Small intestine (tissue), 7 donors: ENCODE measurements around the gene RSF1. TPM values are rescaled to one million over a fixed set of nuclear protein-coding genes. Genes with fewer than 3 reads are reported as not detected.
"Not testable (repeated sequence)": the region's sequence is repeated elsewhere in the genome, so short reads cannot be mapped to it uniquely, and the experiment has no call there.

Experiments used
- DNase-seq, 2 donors: peaks; one replicate each; pipeline versions ENCODE4 v3.0.0 to v3.0.0-alpha.2; 2013
- FAIRE-seq: peaks from 2 replicates; lab custom pipeline; 2012; peaks lifted over from hg19 to GRCh38; lab: Jason Lieb, UNC
- H3K27ac ChIP-seq, 3 donors: one replicate each; pipeline ENCODE4 v1.5.1; 2013; ENCODE audit warnings: low read length in 2 of 3, mild to moderate bottlenecking in 2 of 3, control low read depth in 1 of 3, inconsistent platforms in 1 of 3, low read depth in 1 of 3, moderate library complexity in 1 of 3
- H3K27me3 ChIP-seq, 3 donors: one replicate each; pipeline ENCODE4 v1.6.1; 2013; ENCODE audit warnings: low read length in 3 of 3, inconsistent platforms in 1 of 3; ENCODE audit not compliant: control insufficient read depth in 3 of 3, insufficient read depth in 3 of 3
- H3K36me3 ChIP-seq, 3 donors: one replicate each; pipeline ENCODE4 v1.6.1; 2013; ENCODE audit warnings: low read length in 3 of 3, inconsistent platforms in 1 of 3, low read depth in 1 of 3, mild to moderate bottlenecking in 1 of 3, moderate library complexity in 1 of 3; ENCODE audit not compliant: control insufficient read depth in 3 of 3, insufficient read depth in 2 of 3
- H3K4me1 ChIP-seq, 3 donors: one replicate each; pipeline ENCODE4 v1.6.1; 2013; ENCODE audit warnings: low read length in 2 of 3, inconsistent platforms in 1 of 3, low read depth in 1 of 3, mild to moderate bottlenecking in 1 of 3, moderate library complexity in 1 of 3; ENCODE audit not compliant: control insufficient read depth in 3 of 3, insufficient read depth in 2 of 3
- H3K4me3 ChIP-seq, 3 donors: one replicate each; pipeline ENCODE4 v1.5.1; 2013; ENCODE audit warnings: low read length in 3 of 3, control low read depth in 1 of 3, inconsistent platforms in 1 of 3, low read depth in 1 of 3, mild to moderate bottlenecking in 1 of 3, moderate library complexity in 1 of 3
- H3K9me3 ChIP-seq, 2 donors: one replicate each; pipeline ENCODE4 v1.6.1; 2013; ENCODE audit warnings: low read depth in 1 of 2, low read length in 1 of 2; ENCODE audit not compliant: control insufficient read depth in 2 of 2, insufficient read depth in 1 of 2
- WGBS, 3 donors: extraction: QIAGEN DNeasy Blood & Tissue Kit; methylation state at CpG; one replicate each; pipeline ENCODE4 v1.1.7; 2013; 5-methylcytosine and 5-hydroxymethylcytosine counted together
- polyA plus RNA-seq, 4 donors: library from polyadenylated mRNA; stranded (reverse) in 3 of 4; unstranded in 1 of 4; fragments of 200-250 nt in 3 of 4; fragments of 120-200 nt in 1 of 4; gene quantifications; one replicate each; pipeline versions ENCODE4 v1.2.1 to v1.2.3, GENCODE V29; 2013
- donor health status: healthy with polysubstance abuse.
- donor health status: control.
- donor health status: control.
- donor health status: Bipolar disorder and iron deficiency.
- donor health status: healthy.

Gene RSF1
- polyA plus RNA-seq, 4 donors: 9.8 to 28.5 (median 12.1) TPM

GRCh38 chr11:77642228-77642627 lies 178.3 kb downstream of the RSF1 start:
- Histone ChIP-seq H3K27ac (no peak overlapping the region), H3K4me1 (peaks cover 0 to 2% (median 0%) of the 10 kb centered on the region in 3 donors), H3K36me3 (no peaks in the 10 kb centered on the region), H3K9me3 (peaks cover 0 to 15% of the 10 kb centered on the region in 2 donors), H3K27me3 (no peaks in the 10 kb centered on the region), H3K4me3 (no peak overlapping the region)
- no peak for FAIRE-seq
- 79 to 85% (median 80%) methylated on average over 2 of the region's 2 CpGs for WGBS, 3 donors
- peak in 1 of 2 donors; percentile 13 for DNase-seq

- H3K4me3 ChIP-seq: peak within 1 kb of the TSS; percentile 76 to 91 (median 88)
- WGBS, 3 donors: 1% methylated on average over 39 to 41 of the region's 41 CpGs
- H3K36me3 ChIP-seq: peaks cover 0 to 7% (median 0%) of the 10 kb centered on the region in 3 donors
- peaks cover 0 to 15% of the 10 kb centered on the region in 2 donors for H3K9me3 ChIP-seq
- FAIRE-seq (no peak), DNase-seq (peak; percentile 90 to 93)
- peaks cover 3 to 8% (median 3%) of the 10 kb centered on the region in 3 donors for H3K4me1 ChIP-seq
- H3K27ac ChIP-seq: peak within 1 kb of the TSS; percentile 69 to 93 (median 80)
- H3K27me3 ChIP-seq: no peaks in the 10 kb centered on the region
Measured at GRCh38 chr11:77637345-77638165, 183.0 kb downstream of the RSF1 start, which contains the start of gene CLNS1A. Gene CLNS1A (minus strand): TSS chr11:77637794. CDS start chr11:77637714, 80 bp downstream.

- Histone ChIP-seq H3K27me3 (no peaks in the 10 kb centered on the region), H3K4me3 (peak overlapping the region; percentile 76 to 91 (median 88)), H3K9me3 (peaks cover 0 to 15% of the 10 kb centered on the region in 2 donors), H3K36me3 (peaks cover 0 to 8% (median under 1%) of the 10 kb centered on the region in 3 donors), H3K27ac (peak overlapping the region in 1 of 3 donors; percentile 80), H3K4me1 (peaks cover 3 to 8% (median 3%) of the 10 kb centered on the region in 3 donors)
- no peak for FAIRE-seq
- DNase-seq: peak in 1 of 2 donors; percentile 18
- 1 to 2% (median 1%) methylated on average over 14 of the region's 14 CpGs for WGBS, 3 donors
Measured at GRCh38 chr11:77636731-77637344, 183.7 kb downstream of the RSF1 start.

- H3K4me3 ChIP-seq, H3K27me3 ChIP-seq, H3K27ac ChIP-seq, H3K9me3 ChIP-seq, H3K4me1 ChIP-seq, FAIRE-seq, DNase-seq: not testable (repeated sequence)
- WGBS, 3 donors: 87 to 93% (median 91%) methylated on average over 5 of the region's 5 CpGs
- H3K36me3 ChIP-seq: peaks cover 0 to 13% (median 2%) of the 10 kb centered on the region in 3 donors
Measured at GRCh38 chr11:77633926-77634325, 186.6 kb downstream of the RSF1 start.

- no peak for DNase-seq
- Histone ChIP-seq H3K4me3 (no peak overlapping the region), H3K9me3 (no peaks in the 10 kb centered on the region), H3K36me3 (peaks cover 0 to 30% (median 5%) of the 10 kb centered on the region in 3 donors), H3K4me1 (peaks cover 0 to 3% (median 0%) of the 10 kb centered on the region in 3 donors), H3K27me3 (no peaks in the 10 kb centered on the region), H3K27ac (no peak overlapping the region)
- no peak for FAIRE-seq
- 77 to 81% (median 79%) methylated on average over 4 of the region's 4 CpGs for WGBS, 3 donors
Measured at GRCh38 chr11:77630157-77630710, 190.3 kb downstream of the RSF1 start.

GRCh38 chr11:77619576-77620198 lies 200.8 kb downstream of the RSF1 start:
- H3K36me3 ChIP-seq: peaks cover 6 to 34% (median 15%) of the 10 kb centered on the region in 3 donors
- FAIRE-seq: no peak
- DNase-seq: peak; percentile 69 to 70
- H3K27ac ChIP-seq: no peak overlapping the region
- no peaks in the 10 kb centered on the region for H3K4me1 ChIP-seq
- WGBS, 3 donors: 84 to 88% (median 85%) methylated on average over 3 of the region's 3 CpGs
- H3K27me3 ChIP-seq: no peaks in the 10 kb centered on the region
- no peak overlapping the region for H3K4me3 ChIP-seq
- no peaks in the 10 kb centered on the region for H3K9me3 ChIP-seq

GRCh38 chr11:77617892-77618291 lies 202.6 kb downstream of the RSF1 start:
- FAIRE-seq: no peak
- Histone ChIP-seq H3K4me1 (no peaks in the 10 kb centered on the region), H3K27ac (no peak overlapping the region), H3K27me3 (no peaks in the 10 kb centered on the region), H3K4me3 (no peak overlapping the region), H3K9me3 (no peaks in the 10 kb centered on the region), H3K36me3 (peaks cover 0 to 25% (median 15%) of the 10 kb centered on the region in 3 donors)
- 81 to 91% (median 87%) methylated on average over 3 of the region's 3 CpGs for WGBS, 3 donors
- no peak for DNase-seq

- Histone ChIP-seq H3K36me3 (peaks cover 4 to 26% (median 17%) of the 10 kb centered on the region in 3 donors), H3K4me1 (no peaks in the 10 kb centered on the region), H3K27me3 (no peaks in the 10 kb centered on the region), H3K9me3 (no peaks in the 10 kb centered on the region), H3K4me3 (no peak overlapping the region), H3K27ac (no peak overlapping the region)
- FAIRE-seq (no peak), DNase-seq (no peak)
Measured at GRCh38 chr11:77611921-77612320, 208.6 kb downstream of the RSF1 start.
